GM12801 (cell line): ENCODE data around the gene GNAS-AS1.

Experiments
- CTCF ChIP-seq: IDR thresholded peaks from one replicate; pipeline ENCODE4 v1.5.1; 2011; ENCODE audit warnings: control low read depth; ENCODE audit not compliant: insufficient read length; ENCODE audit errors: extremely low read depth

Gene GNAS-AS1

GRCh38 chr20:58853976-58854637, 3.4 kb upstream of the GNAS-AS1 start:
- TF ChIP-seq CTCF: no peak

GRCh38 chr20:58853466-58853865, 2.8 kb upstream of the GNAS-AS1 start:
- no peak for TF ChIP-seq CTCF

- TF ChIP-seq CTCF: no peak
These were observed 2.0 kb upstream of the GNAS-AS1 start, which contains the start of gene GNAS for GRCh38 chr20:58852543-58853271. Gene GNAS (plus strand): TSS chr20:58852716.

- TF ChIP-seq CTCF: no peak
These were observed 1.3 kb upstream of the GNAS-AS1 start for GRCh38 chr20:58851969-58852458.

GRCh38 chr20:58851221-58851968, 693 bp upstream of the GNAS-AS1 start:
- no peak for TF ChIP-seq CTCF

GRCh38 chr20:58847463-58847862, 3.2 kb downstream of the GNAS-AS1 start:
- TF ChIP-seq CTCF: no peak

GRCh38 chr20:58845706-58846105, 5.0 kb downstream of the GNAS-AS1 start:
- no peak for TF ChIP-seq CTCF
